A549 (cell line): ENCODE results near the gene CPAMD8. TPM values are rescaled to one million over a fixed set of nuclear protein-coding genes. Genes with fewer than 3 reads are reported as not detected.

Experiments used
- ATAC-seq, 2 experiments: fragments of 200-7000 bp in 1 of 2; fragments of >200 bp in 1 of 2; cut with Nextera tagmentation in 1 of 2; cut with Tn5 transposase in 1 of 2; 3 replicates each; pipeline versions ENCODE4 v1.8.0 to v1.9.1; 2018 to 2020; ENCODE audit warnings: mild to moderate bottlenecking in 1 of 2, moderate library complexity in 1 of 2
- CTCF ChIA-PET: fragments of 300-600 bp; sonication (Branson Sonifier 250); formaldehyde crosslinking; extraction: SDS; loops from one replicate; lab custom pipeline; 2021; ENCODE audit warnings: antibody characterized with exemption, inconsistent platforms; lab: Yijun Ruan, JAX
- POLR2A ChIA-PET: fragments of 350-600 bp; formaldehyde crosslinking; extraction: SDS; loops from one replicate; lab custom pipeline; 2021; ENCODE audit warnings: antibody characterized with exemption, inconsistent platforms; lab: Yijun Ruan, JAX
- DNase-seq, 2 experiments: peaks; one replicate each; pipeline versions ENCODE4 v3.0.0 to v3.0.0-alpha.2; 2011 to 2016; ENCODE audit warnings: low read depth in 1 of 2, low spot score in 1 of 2
- FAIRE-seq: peaks from 2 replicates; lab custom pipeline; 2011; peaks lifted over from hg19 to GRCh38; lab: Jason Lieb, UNC
- H3K27ac ChIP-seq, 2 experiments: fragments of >200 bp; sonication (Bioruptor Twin); formaldehyde crosslinking; 3 replicates each; pipeline ENCODE4 v1.5.1; 2016 to 2017
- H3K4me1 ChIP-seq: fragments of >200 bp; sonication (Bioruptor Twin); formaldehyde crosslinking; 3 replicates; pipeline ENCODE4 v1.6.1; 2016
- H3K4me2 ChIP-seq: fragments of >200 bp; sonication (Bioruptor Twin); formaldehyde crosslinking; 3 replicates; pipeline ENCODE4 v1.6.1; 2016
- H3K4me3 ChIP-seq: fragments of >200 bp; sonication (Bioruptor Twin); formaldehyde crosslinking; 3 replicates; pipeline ENCODE4 v1.5.1; 2016
- H3K9me3 ChIP-seq: fragments of >200 bp; sonication (Bioruptor Twin); formaldehyde crosslinking; 3 replicates; pipeline ENCODE4 v1.6.1; 2016
- ATOH8 ChIP-seq: fragments of 250-450 bp; sonication (Bioruptor Pico); IDR thresholded peaks from 2 replicates; pipeline ENCODE4 v1.5.0; 2020; ENCODE audit warnings: low read depth, mild to moderate bottlenecking, moderate library complexity
- CHD4 ChIP-seq: fragments of 200-600 bp; sonication (generic); IDR thresholded peaks from 2 replicates; pipeline ENCODE4 v1.6.1; 2016; ENCODE audit warnings: antibody characterized with exemption, mild to moderate bottlenecking, borderline replicate concordance
- EHF ChIP-seq: fragments of 250-450 bp; sonication (Bioruptor Pico); IDR thresholded peaks from 2 replicates; pipeline ENCODE4 v1.5.0; 2020; ENCODE audit warnings: mild to moderate bottlenecking
- ELK1 ChIP-seq: fragments of 150-350 bp; IDR thresholded peaks from 2 replicates; pipeline ENCODE4 v1.6.1; 2014; ENCODE audit warnings: low read depth, mild to moderate bottlenecking, low read length
- ESRRA ChIP-seq: fragments of 150-350 bp; IDR thresholded peaks from 2 replicates; pipeline ENCODE4 v1.6.1; 2014; ENCODE audit warnings: mild to moderate bottlenecking, low read length, borderline replicate concordance
- HDAC2 ChIP-seq: fragments of 200-600 bp; sonication (generic); IDR thresholded peaks from 2 replicates; pipeline ENCODE4 v1.6.1; 2016
- HOXB13 ChIP-seq: fragments of 250-450 bp; sonication (Bioruptor Pico); IDR thresholded peaks from 2 replicates; pipeline ENCODE4 v1.5.0; 2020; ENCODE audit warnings: low read depth, mild to moderate bottlenecking, moderate library complexity
- JUN ChIP-seq, 2 experiments: fragments of >200 bp; sonication (Bioruptor Twin); formaldehyde crosslinking; IDR thresholded peaks; 2 replicates in 1 of 2; 3 replicates in 1 of 2; pipeline ENCODE4 v1.6.1; 2016 to 2017
- JUNB ChIP-seq: fragments of >200 bp; sonication (Bioruptor Twin); formaldehyde crosslinking; IDR thresholded peaks from 2 replicates; pipeline ENCODE4 v1.6.1; 2016
- KDM5A ChIP-seq: fragments of 200-600 bp; sonication (generic); IDR thresholded peaks from 2 replicates; pipeline ENCODE4 v1.6.1; 2016; ENCODE audit warnings: antibody characterized with exemption, mild to moderate bottlenecking
- MAFK ChIP-seq: fragments of 450-650 bp; IDR thresholded peaks from 2 replicates; pipeline ENCODE4 v1.6.1; 2014; ENCODE audit not compliant: partially characterized antibody
- NPAS2 ChIP-seq: fragments of 250-450 bp; sonication (Bioruptor Pico); IDR thresholded peaks from 2 replicates; pipeline ENCODE4 v1.8.0; 2022; ENCODE audit warnings: mild to moderate bottlenecking, moderate library complexity, borderline replicate concordance
- NR3C1 ChIP-seq: fragments of >200 bp; sonication (Bioruptor Twin); formaldehyde crosslinking; IDR thresholded peaks from 3 replicates; pipeline ENCODE4 v1.6.1; 2017
- PHF8 ChIP-seq: fragments of 200-600 bp; sonication (generic); IDR thresholded peaks from 2 replicates; pipeline ENCODE4 v1.6.1; 2016; ENCODE audit warnings: low read depth, mild to moderate bottlenecking, antibody characterized with exemption, moderate library complexity, borderline replicate concordance
- POLR2A ChIP-seq: IDR thresholded peaks from 2 replicates; pipeline ENCODE4 v1.6.1; 2012; ENCODE audit warnings: mild to moderate bottlenecking, low read length
- SMC3 ChIP-seq: fragments of >200 bp; sonication (Bioruptor Twin); formaldehyde crosslinking; IDR thresholded peaks from 3 replicates; pipeline ENCODE4 v1.6.1; 2018; ENCODE audit warnings: inconsistent platforms
- TFCP2L1 ChIP-seq: fragments of 250-450 bp; sonication (Bioruptor Pico); IDR thresholded peaks from 2 replicates; pipeline ENCODE4 v1.5.0; 2021; ENCODE audit warnings: mild to moderate bottlenecking
- ZC3H11A ChIP-seq: fragments of 450-650 bp; IDR thresholded peaks from 2 replicates; pipeline ENCODE4 v1.6.1; 2014; ENCODE audit warnings: antibody characterized with exemption, mild to moderate bottlenecking
- WGBS: methylation state at CpG from one replicate; pipeline ENCODE4 v1.1.6; 2017; ENCODE audit errors: missing lambda C conversion rate; 5-methylcytosine and 5-hydroxymethylcytosine counted together
- polyA plus RNA-seq, 4 experiments: library from polyadenylated mRNA; depleted of rRNA in 3 of 4; stranded (reverse); fragments of >200 nt; fragmentation: RNase III in 1 of 4; extraction: RNeasy Plus Mini Kit Qiagen cat#74134 plus additional on column Dnase treatment in 1 of 4; gene quantifications; 2 replicates in 3 of 4; 3 replicates in 1 of 4; pipeline ENCODE4 v1.2.3, GENCODE V29; 2011 to 2017
- TF ChIP-seq, protein P1 (sequence below): fragments of >200 bp; sonication (Bioruptor Twin); formaldehyde crosslinking; IDR thresholded peaks from 2 replicates; pipeline ENCODE4 v1.6.1; 2016
- TF ChIP-seq, protein P2 (sequence below): fragments of 250-450 bp; sonication (Bioruptor Pico); IDR thresholded peaks from 2 replicates; pipeline ENCODE4 v1.5.0; 2021; ENCODE audit warnings: mild to moderate bottlenecking, moderate library complexity, borderline replicate concordance

The CPAMD8 gene
- polyA plus RNA-seq, 2 of the 4 experiments (the other 2 are of a cell fraction), result 0.03 TPM; not detected in 1

DNA sequence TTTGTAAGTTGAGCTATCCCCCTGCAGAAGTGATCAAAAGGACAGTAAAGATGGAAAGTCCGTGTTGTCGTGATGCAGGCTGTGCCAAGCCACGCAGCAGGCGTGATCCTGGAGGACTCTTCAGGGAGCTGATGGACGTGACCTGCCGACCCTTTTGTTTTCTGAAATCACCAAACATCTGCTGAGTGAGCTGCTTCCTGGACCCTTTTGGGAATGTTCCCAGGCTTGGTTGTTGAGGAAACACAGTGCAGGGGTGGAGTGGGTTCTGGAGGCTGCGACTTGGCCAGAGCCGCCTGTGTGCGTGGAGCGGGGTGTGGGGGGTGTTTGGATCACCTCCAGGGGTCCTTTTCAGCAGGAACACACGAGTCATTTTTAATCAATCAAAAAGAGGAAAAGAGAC, 15.4 kb upstream of the CPAMD8 start:
- CTCF ChIA-PET, result interaction anchor here (1.5 kb wide), 1 partner anchor 10 kb away, joined by 8 read pairs; no protein-coding TSS in a partner anchor
- 44% methylated on average over 9 of the region's 11 CpGs for WGBS
- no peaks in the 10 kb centered on the region for H3K4me1 ChIP-seq
- no peaks in the 10 kb centered on the region for H3K9me3 ChIP-seq
- no peak overlapping the region for H3K4me3 ChIP-seq
- H3K4me2 ChIP-seq, result no peak overlapping the region
- no peak for FAIRE-seq
- TF ChIP-seq TFCP2L1 (CRISPR knock-in tag) (no peak), JUNB (no peak)
- TF ChIP-seq, all 56 proteins: peak for 0
- DNase-seq (no peak), ATAC-seq (no peak)
- no peak overlapping the region for H3K27ac ChIP-seq
- POLR2A ChIA-PET, result no interaction called here

DNA sequence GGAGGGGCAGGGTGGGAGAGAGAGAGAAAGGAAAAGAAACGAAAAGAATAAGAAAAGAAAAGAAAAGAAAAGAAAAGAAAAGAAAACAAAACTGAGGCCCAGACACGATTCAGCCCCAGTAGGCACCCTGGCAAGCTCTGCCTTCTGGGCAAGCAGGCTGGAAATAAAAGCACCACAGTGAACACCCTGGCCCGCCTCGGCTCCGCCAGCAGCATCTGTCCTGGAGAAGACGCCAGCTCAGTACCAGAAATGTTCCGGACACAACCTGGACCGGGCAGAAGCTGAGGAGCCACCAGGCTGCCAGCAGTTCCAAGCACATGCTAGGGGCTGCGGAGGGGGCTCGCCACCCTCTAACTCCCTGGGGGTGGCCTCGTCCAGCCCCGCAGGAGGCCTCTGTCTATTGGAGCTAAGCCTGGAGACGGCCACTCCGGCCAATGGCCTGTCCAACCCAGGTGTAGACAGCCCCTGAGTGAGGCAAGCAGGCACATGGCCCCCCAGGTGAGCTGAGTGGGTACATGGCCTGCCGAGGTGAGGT, 11.4 kb upstream of the CPAMD8 start:
- WGBS, result 41% methylated on average over 9 of the region's 15 CpGs
- CTCF ChIA-PET, result no interaction called here

GRCh38 chr19:17037184-17037583, 10.6 kb upstream of the CPAMD8 start:
- ATAC-seq, result no peak
- Histone ChIP-seq H3K4me2 (no peak overlapping the region), H3K9me3 (no peaks in the 10 kb centered on the region), H3K4me3 (no peak overlapping the region), H3K4me1 (no peaks in the 10 kb centered on the region), H3K27ac (no peak overlapping the region)
- WGBS, result 71% methylated on average over 4 of the region's 6 CpGs
- no peak for FAIRE-seq
- POLR2A ChIA-PET, result no interaction called here
- no peak for TF ChIP-seq MAFK
- no peak for DNase-seq
- CTCF ChIA-PET, result no interaction called here

More for the DNA sequence above, 11.4 kb upstream of the CPAMD8 start:
- ATAC-seq (no peak), DNase-seq (no peak), FAIRE-seq (no peak)
- Histone ChIP-seq H3K27ac (no peak overlapping the region), H3K4me1 (no peaks in the 10 kb centered on the region), H3K4me3 (no peak overlapping the region), H3K4me2 (no peak overlapping the region), H3K9me3 (no peaks in the 10 kb centered on the region)
- no peak for TF ChIP-seq CHD4
- no peak for TF ChIP-seq NR3C1
- TF ChIP-seq NPAS2 (CRISPR knock-in tag), result no peak
- TF ChIP-seq HDAC2, result no peak
- no peak for TF ChIP-seq TFCP2L1 (CRISPR knock-in tag)
- no peak for TF ChIP-seq PHF8
- no peak for TF ChIP-seq EHF
- POLR2A ChIA-PET, result no interaction called here

GRCh38 chr19:17036640-17037039, 10.0 kb upstream of the CPAMD8 start:
- ChIA-PET POLR2A (no interaction called here), CTCF (no interaction called here)
- WGBS, result 50% methylated on average over 2 of the region's 4 CpGs
- Histone ChIP-seq H3K4me2 (no peak overlapping the region), H3K9me3 (no peaks in the 10 kb centered on the region), H3K27ac (no peak overlapping the region), H3K4me1 (no peaks in the 10 kb centered on the region), H3K4me3 (no peak overlapping the region)
- FAIRE-seq (no peak), ATAC-seq (no peak), DNase-seq (no peak)
- TF ChIP-seq NR3C1 (no peak), MAFK (no peak), POLR2A (no peak), KDM5A (no peak), PHF8 (no peak), ESRRA (no peak), HOXB13 (CRISPR knock-in tag) (no peak), JUN (IDR thresholded peaks at IDR 0.05) (no peak), ATOH8 (CRISPR knock-in tag) (no peak), ZC3H11A (no peak), ELK1 (no peak), SMC3 (no peak)
- TF ChIP-seq, protein P1, sequence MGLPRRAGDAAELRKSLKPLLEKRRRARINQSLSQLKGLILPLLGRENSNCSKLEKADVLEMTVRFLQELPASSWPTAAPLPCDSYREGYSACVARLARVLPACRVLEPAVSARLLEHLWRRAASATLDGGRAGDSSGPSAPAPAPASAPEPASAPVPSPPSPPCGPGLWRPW, result no peak
- TF ChIP-seq, protein P2, sequence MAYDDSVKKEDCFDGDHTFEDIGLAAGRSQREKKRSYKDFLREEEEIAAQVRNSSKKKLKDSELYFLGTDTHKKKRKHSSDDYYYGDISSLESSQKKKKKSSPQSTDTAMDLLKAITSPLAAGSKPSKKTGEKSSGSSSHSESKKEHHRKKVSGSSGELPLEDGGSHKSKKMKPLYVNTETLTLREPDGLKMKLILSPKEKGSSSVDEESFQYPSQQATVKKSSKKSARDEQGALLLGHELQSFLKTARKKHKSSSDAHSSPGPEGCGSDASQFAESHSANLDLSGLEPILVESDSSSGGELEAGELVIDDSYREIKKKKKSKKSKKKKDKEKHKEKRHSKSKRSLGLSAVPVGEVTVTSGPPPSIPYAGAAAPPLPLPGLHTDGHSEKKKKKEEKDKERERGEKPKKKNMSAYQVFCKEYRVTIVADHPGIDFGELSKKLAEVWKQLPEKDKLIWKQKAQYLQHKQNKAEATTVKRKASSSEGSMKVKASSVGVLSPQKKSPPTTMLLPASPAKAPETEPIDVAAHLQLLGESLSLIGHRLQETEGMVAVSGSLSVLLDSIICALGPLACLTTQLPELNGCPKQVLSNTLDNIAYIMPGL (CRISPR knock-in tag), result no peak
